Activated B cell treated with CpG ODN at 0.5 μM for 24 hours (primary cell): ENCODE measurements around the gene EIF1AD. TPM values are rescaled to one million over a fixed set of nuclear protein-coding genes. Genes with fewer than 3 reads are reported as not detected.
"Not testable (repeated sequence)": the region's sequence is repeated elsewhere in the genome, so short reads cannot be mapped to it uniquely, and the experiment has no call there.

Experiments used
- ATAC-seq: fragments of 200-7000 bp; cut with Tn5 transposase; one replicate; pipeline ENCODE4 v1.10.0; 2021; ENCODE audit warnings: low read depth, mild to moderate bottlenecking, moderate library complexity
- CTCF ChIA-PET: fragments of 350-600 bp; sonication (Branson Sonifier 250); formaldehyde crosslinking; loops from one replicate; lab custom pipeline; 2021; ENCODE audit warnings: antibody characterized with exemption; lab: Charles Lee
- POLR2A ChIA-PET: fragments of 350-600 bp; sonication (Branson Sonifier 250); formaldehyde crosslinking; loops from one replicate; lab custom pipeline; 2021; ENCODE audit warnings: antibody characterized with exemption; lab: Charles Lee
- DNase-seq: peaks from one replicate; pipeline ENCODE4 v3.0.0; 2022
- H3K27ac Mint-ChIP-seq: one replicate; pipeline ENCODE4 v1.8.0; 2020; ENCODE audit warnings: mixed read lengths
- H3K27me3 Mint-ChIP-seq: one replicate; pipeline ENCODE4 v1.8.0; 2021; ENCODE audit warnings: mixed read lengths
- H3K36me3 Mint-ChIP-seq: one replicate; pipeline ENCODE4 v1.8.0; 2021; ENCODE audit warnings: low read depth, mixed read lengths
- H3K4me1 Mint-ChIP-seq: one replicate; pipeline ENCODE4 v1.8.0; 2021; ENCODE audit warnings: mixed read lengths
- H3K4me3 Mint-ChIP-seq: one replicate; pipeline ENCODE4 v1.8.0; 2020; ENCODE audit warnings: mild to moderate bottlenecking, mixed read lengths
- H3K9me3 Mint-ChIP-seq: one replicate; pipeline ENCODE4 v1.8.0; 2020; ENCODE audit warnings: mixed read lengths
- CTCF ChIP-seq: fragments of 200-600 bp; IDR thresholded peaks from one replicate; pipeline ENCODE4 v1.8.0; 2022; ENCODE audit warnings: antibody characterized with exemption, mild to moderate bottlenecking
- intact Hi-C: fragments of 100-400 bp; cut with micrococcal nuclease; formaldehyde crosslinking; loops from one replicate; pipeline ENCODE4 v1.15.1; 2024
- total RNA-seq: library from RNA; stranded (reverse); gene quantifications from 2 replicates; pipeline ENCODE4 v1.2.3, GENCODE V29; 2022

Gene EIF1AD
- total RNA-seq, 1 donor from 2014 or later, result 58.9 TPM

- Mint-ChIP-seq H3K36me3 (peaks cover 20% of the 10 kb centered on the region), H3K27me3 (no peaks in the 10 kb centered on the region), H3K27ac (peak overlapping the region; percentile 68), H3K4me3 (no peak overlapping the region), H3K9me3 (no peaks in the 10 kb centered on the region), H3K4me1 (peaks cover 48% of the 10 kb centered on the region)
- TF ChIP-seq CTCF, result no peak
- ChIA-PET POLR2A (interaction anchor here (0.6 to 6.6 kb wide), 3 partner anchors 10 to 68 kb away, joined by 3 to 142 read pairs (median 4); partner anchors contain the start of genes CCDC85B and FIBP), CTCF (interaction anchor here (0.8 to 3.0 kb wide), 3 partner anchors 63 to 74 kb away, joined by 3 to 12 read pairs (median 6); partner anchors contain the start of gene CCDC85B)
- intact Hi-C loops, result no loop called here
- ATAC-seq, result no peak
- no peak for DNase-seq
These were observed 43.1 kb downstream of the EIF1AD start for GRCh38 chr11:65958774-65959420.

GRCh38 chr11:65958291-65958690 is 43.7 kb downstream of the EIF1AD start:
- Mint-ChIP-seq H3K4me3 (no peak overlapping the region), H3K27ac (peak overlapping the region; percentile 68)

GRCh38 chr11:65954771-65955170 is 47.2 kb downstream of the EIF1AD start:
- POLR2A ChIA-PET, result interaction anchor here (0.6 to 0.7 kb wide), 3 partner anchors 100 to 1447 kb away, joined by 3 read pairs; no protein-coding TSS in a partner anchor
- Mint-ChIP-seq H3K4me3 (no peak overlapping the region), H3K9me3 (no peaks in the 10 kb centered on the region), H3K27ac (no peak overlapping the region), H3K36me3 (no peaks in the 10 kb centered on the region), H3K27me3 (peaks cover 2% of the 10 kb centered on the region), H3K4me1 (peaks cover 21% of the 10 kb centered on the region)
- no peak for TF ChIP-seq CTCF
- CTCF ChIA-PET, result interaction anchor here (1.0 kb wide), 2 partner anchors 66 to 70 kb away, joined by 3 to 5 read pairs; partner anchors contain the start of gene FIBP
- intact Hi-C loops, result no loop called here
- no peak for DNase-seq
- ATAC-seq, result no peak

More at GRCh38 chr11:65958291-65958690, 43.7 kb downstream of the EIF1AD start:
- H3K27me3 Mint-ChIP-seq, result no peaks in the 10 kb centered on the region
- no peak for TF ChIP-seq CTCF
- no peaks in the 10 kb centered on the region for H3K9me3 Mint-ChIP-seq
- peaks cover 17% of the 10 kb centered on the region for H3K36me3 Mint-ChIP-seq
- DNase-seq (no peak), ATAC-seq (no peak)
- peaks cover 43% of the 10 kb centered on the region for H3K4me1 Mint-ChIP-seq
- ChIA-PET POLR2A (interaction anchor here (0.6 to 6.6 kb wide), 3 partner anchors 10 to 68 kb away, joined by 3 to 142 read pairs (median 4); partner anchors contain the start of genes CCDC85B and FIBP), CTCF (interaction anchor here (0.8 to 3.0 kb wide), 3 partner anchors 64 to 74 kb away, joined by 3 to 12 read pairs (median 6); partner anchors contain the start of gene CCDC85B)
- intact Hi-C loops, result no loop called here

GRCh38 chr11:65953471-65953870 is 48.5 kb downstream of the EIF1AD start:
- peaks cover 2% of the 10 kb centered on the region for H3K27me3 Mint-ChIP-seq
- H3K36me3 Mint-ChIP-seq, result no peaks in the 10 kb centered on the region
- CTCF ChIA-PET, result no interaction called here
- no peaks in the 10 kb centered on the region for H3K9me3 Mint-ChIP-seq
- no peak for TF ChIP-seq CTCF
- H3K27ac Mint-ChIP-seq, result peak overlapping the region; percentile 25
- H3K4me3 Mint-ChIP-seq, result no peak overlapping the region
- no peak for DNase-seq
- peaks cover 20% of the 10 kb centered on the region for H3K4me1 Mint-ChIP-seq
- ATAC-seq, result no peak
- POLR2A ChIA-PET, result no interaction called here
- intact Hi-C loops, result no loop called here

DNA sequence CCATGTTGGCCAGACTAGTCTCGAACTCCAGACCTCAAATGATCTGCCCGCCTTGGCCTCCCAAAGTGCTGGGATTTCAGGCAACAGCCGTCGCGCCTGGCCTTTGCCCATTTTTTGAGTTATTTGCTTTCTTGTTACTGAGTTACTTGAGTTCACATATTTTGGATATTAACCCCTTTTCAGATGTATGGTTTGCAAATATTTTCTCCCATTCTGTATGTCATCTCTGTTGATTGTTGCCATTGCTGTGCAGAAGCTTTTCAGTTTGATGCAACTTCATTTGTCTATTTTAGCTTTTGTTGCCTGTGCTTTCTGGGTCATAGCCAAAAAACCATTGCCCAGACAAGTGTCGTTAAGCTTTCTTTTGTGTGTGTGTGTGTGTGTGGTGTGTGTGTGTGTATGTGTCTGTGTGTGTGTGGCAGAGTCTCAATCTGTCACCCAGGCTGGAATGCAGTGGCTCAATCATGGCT is 49.9 kb downstream of the EIF1AD start:
- no peaks in the 10 kb centered on the region for H3K9me3 Mint-ChIP-seq
- ChIA-PET CTCF (no interaction called here), POLR2A (no interaction called here)
- intact Hi-C loops, result no loop called here
- H3K36me3 Mint-ChIP-seq, result no peaks in the 10 kb centered on the region
- H3K4me3 Mint-ChIP-seq, result no peak overlapping the region
- H3K27me3 Mint-ChIP-seq, result peaks cover 4% of the 10 kb centered on the region
- peaks cover 8% of the 10 kb centered on the region for H3K4me1 Mint-ChIP-seq
- TF ChIP-seq CTCF, result no peak
- ATAC-seq (no peak), DNase-seq (no peak)
- no peak overlapping the region for H3K27ac Mint-ChIP-seq

DNA sequence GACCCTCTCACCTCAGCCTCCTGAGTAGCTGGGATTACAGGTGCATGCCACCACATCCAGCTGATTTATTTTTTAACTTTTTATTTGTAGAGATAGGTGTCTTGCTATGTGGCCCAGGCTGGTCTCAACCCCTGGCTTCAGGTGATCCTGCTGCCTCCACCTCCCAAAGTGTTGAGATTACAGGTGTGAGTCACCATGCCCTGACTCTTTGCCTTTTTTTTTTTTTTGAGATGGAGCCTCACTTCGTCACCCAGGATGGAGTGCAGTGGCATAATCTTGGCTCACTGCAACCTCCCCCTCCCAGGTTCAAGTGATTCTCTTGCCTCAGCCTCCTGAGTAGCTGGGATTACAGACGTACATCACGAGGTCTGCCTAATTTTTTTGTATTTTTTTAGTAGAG is 50.3 kb downstream of the EIF1AD start:
- CTCF ChIA-PET, DNase-seq, ATAC-seq, intact Hi-C loops, H3K36me3 Mint-ChIP-seq, H3K27ac Mint-ChIP-seq, H3K9me3 Mint-ChIP-seq, H3K4me3 Mint-ChIP-seq, H3K4me1 Mint-ChIP-seq, H3K27me3 Mint-ChIP-seq: not testable (repeated sequence)
- POLR2A ChIA-PET, result interaction anchor here (0.6 to 0.7 kb wide), 2 partner anchors 23 to 82 kb away, joined by 3 to 4 read pairs; no protein-coding TSS in a partner anchor

GRCh38 chr11:65950711-65951110 is 51.2 kb downstream of the EIF1AD start:
- H3K27ac Mint-ChIP-seq, H3K9me3 Mint-ChIP-seq, DNase-seq, H3K4me3 Mint-ChIP-seq, H3K27me3 Mint-ChIP-seq, ATAC-seq, H3K4me1 Mint-ChIP-seq, intact Hi-C loops, H3K36me3 Mint-ChIP-seq, CTCF ChIA-PET, POLR2A ChIA-PET: not testable (repeated sequence)
